NCI-H2171 (cell line): Measurements from ENCODE around the gene MACROD1.

ENCODE experiments used
- DNase-seq: peaks from one replicate; lab custom pipeline; 2025; lab: John Stamatoyannopoulos, UW

MACROD1 gene

GRCh38 chr11:64152841-64153691 is 12.8 kb downstream of the MACROD1 start:
- no peak for DNase-seq

DNA sequence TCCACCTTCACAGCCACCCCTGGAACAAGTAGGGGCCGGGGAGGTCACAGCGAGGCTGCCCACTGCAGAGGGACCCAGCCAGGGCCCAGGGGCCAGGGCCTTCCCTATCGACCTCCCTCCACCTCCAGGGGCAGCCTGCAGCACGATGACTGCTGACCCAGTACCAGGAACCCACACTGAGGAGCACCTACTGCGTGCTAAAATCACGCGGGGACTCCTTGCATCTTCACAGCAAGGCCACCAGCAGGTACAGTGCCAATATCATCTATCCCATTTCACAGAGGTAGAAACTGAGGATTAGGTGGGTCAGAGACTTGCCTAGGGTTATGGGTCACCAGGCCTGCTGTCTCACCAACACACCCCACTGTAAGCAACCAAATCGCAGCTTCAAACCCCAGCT is 14.6 kb downstream of the MACROD1 start:
- no peak for DNase-seq

- DNase-seq, result peak; percentile 54
These were observed 15.3 kb downstream of the MACROD1 start for GRCh38 chr11:64150481-64151239.

DNA sequence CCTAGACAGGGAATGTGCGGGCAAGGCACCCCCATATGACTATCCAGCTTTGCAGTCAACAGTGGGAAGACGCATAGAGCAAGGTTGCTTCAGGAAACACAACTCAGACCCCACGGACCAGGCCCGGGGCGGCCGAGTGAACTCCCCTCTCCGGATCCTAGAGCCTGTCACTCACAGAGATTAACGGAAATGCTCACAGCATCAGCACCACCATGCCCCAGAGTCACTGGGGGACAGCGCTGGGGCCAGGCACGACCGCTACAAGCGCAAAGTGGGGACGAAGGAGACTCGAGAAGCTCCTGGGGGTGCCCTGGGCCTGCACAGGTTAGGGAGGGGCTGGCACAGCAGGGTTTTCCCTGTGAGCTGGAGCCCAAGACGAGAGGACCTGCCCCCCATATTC is 15.9 kb downstream of the MACROD1 start:
- DNase-seq, result no peak

GRCh38 chr11:64148917-64149617 is 16.8 kb downstream of the MACROD1 start:
- no peak for DNase-seq

GRCh38 chr11:64148226-64148916 is 17.5 kb downstream of the MACROD1 start:
- DNase-seq, result peak; percentile 80

GRCh38 chr11:64146036-64146955 is 19.6 kb downstream of the MACROD1 start:
- DNase-seq, result peak; percentile 77

GRCh38 chr11:64144587-64145472 is 21.1 kb downstream of the MACROD1 start:
- no peak for DNase-seq

GRCh38 chr11:64141081-64141783 is 24.7 kb downstream of the MACROD1 start:
- DNase-seq, result no peak

DNA sequence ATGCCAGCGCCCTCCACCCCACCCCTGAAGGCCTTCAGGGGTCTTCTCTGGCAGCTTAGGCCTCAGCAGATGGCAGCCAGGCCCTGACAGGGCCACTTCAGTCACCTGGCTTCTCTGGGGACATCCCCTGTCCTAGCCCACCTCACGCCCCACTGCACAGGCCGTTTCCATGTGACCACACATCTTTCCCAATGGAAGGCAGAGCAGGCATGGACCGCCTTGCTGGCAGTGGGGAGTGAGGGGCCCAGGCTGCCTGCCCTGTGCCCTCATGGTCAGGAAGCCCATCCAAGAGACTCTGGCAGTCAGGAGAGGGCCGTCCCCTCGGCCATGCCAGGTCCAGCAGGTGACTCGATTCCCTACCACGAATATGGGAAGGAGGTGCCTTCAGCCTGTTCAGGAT is 25.8 kb downstream of the MACROD1 start:
- DNase-seq, result no peak

GRCh38 chr11:64139049-64139448 is 26.9 kb downstream of the MACROD1 start:
- no peak for DNase-seq

DNA sequence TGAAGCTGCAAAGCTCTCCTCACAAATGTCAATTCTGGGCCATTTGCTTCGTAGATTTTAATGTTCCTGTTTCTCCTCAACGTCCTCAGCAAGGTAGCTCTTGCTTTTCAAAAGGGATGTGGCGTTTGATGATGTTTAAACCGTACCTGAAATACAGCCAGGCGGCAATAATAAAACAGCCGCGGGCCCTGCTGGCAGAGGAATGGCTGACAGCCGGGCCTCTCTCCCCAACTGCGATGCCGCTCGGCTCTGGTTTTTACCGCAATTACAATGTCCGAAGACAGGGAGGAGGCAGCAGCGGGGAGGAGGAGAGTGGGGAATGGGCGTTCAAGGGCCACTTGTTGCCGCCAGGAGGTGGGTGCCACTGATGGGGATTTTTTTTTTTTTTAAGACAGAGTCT is 27.5 kb downstream of the MACROD1 start:
- DNase-seq, result no peak

DNA sequence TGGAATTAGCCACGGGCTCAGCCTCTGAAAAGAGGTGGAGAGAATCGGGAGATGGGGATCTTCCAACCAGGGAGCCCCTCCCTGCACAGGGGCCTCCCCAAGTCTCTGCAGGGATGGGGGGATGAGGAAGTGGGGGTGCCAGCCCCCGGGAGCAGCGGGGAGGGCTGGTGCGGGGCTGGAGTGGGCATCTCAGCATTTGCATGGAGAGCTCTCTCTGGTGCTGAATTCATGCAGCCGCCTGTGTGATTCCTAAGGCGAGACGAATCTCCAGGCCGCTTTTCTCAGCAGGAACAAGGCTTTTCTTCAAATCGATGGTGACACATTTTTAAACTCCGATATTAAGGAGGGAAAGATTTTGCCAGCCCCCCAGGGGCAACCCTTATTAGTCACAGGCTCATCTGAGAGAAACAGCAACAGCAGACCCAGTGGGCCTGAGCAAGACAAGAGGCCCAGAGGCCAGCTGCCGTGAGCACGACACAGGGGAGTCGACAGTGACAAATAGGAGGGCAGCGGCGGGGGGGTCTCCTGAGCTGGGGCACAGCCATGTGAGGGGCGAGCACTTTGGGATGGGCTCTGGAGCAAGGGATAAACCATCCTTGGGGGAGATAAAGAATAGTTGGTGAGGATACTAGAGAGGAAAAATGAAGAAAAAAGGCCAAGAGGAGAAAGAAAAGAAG is 29.0 kb downstream of the MACROD1 start:
- no peak for DNase-seq

DNA sequence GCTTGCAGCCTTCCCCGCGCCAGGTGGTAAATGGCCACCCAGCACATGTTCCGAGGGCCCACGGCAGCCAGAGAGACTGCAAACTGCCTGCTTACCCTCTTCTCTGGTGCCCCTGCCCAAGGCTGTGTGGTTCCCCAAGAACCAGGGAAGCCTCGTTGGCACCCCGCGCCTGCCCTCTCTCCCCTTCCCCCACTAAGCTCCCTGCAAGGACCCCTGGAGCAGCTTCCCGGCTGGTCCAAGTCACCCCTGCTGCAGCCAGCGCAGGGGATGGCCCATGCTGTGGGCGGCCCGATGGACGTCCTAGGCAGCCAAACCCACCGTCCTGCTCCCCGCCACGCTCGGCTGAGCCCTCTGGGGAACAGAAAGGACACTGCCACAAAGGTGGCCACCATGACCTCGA is 30.2 kb downstream of the MACROD1 start:
- DNase-seq, result no peak

GRCh38 chr11:64134963-64135362 is 30.9 kb downstream of the MACROD1 start:
- DNase-seq, result no peak

- no peak for DNase-seq
These were observed 32.8 kb downstream of the MACROD1 start for GRCh38 chr11:64132982-64133705.

GRCh38 chr11:64132191-64132771 is 33.6 kb downstream of the MACROD1 start:
- no peak for DNase-seq
